Keratinocyte (primary cell): Measurements from ENCODE around the gene ZNF184.

Experiments used
- EZH2 ChIP-seq: IDR thresholded peaks from one replicate; pipeline ENCODE4 v1.6.1; 2012; ENCODE audit warnings: inconsistent platforms, mild to moderate bottlenecking, low read length, moderate library complexity
- TF ChIP-seq, protein P1 (sequence below), 3 experiments: IDR thresholded peaks in 1 of 3; conservative IDR thresholded peaks in 1 of 3; optimal IDR thresholded peaks in 1 of 3; 2 replicates in 2 of 3; 3 replicates in 1 of 3; pipeline versions ENCODE3 to v1.5.1; 2011; ENCODE audit warnings: low read length in 3 of 3, mild to moderate bottlenecking in 3 of 3, moderate library complexity in 2 of 3, control low read depth in 1 of 3, inconsistent platforms in 1 of 3; ENCODE audit not compliant: insufficient read depth in 2 of 3; ENCODE audit errors: extremely low read depth in 1 of 3

DNA sequence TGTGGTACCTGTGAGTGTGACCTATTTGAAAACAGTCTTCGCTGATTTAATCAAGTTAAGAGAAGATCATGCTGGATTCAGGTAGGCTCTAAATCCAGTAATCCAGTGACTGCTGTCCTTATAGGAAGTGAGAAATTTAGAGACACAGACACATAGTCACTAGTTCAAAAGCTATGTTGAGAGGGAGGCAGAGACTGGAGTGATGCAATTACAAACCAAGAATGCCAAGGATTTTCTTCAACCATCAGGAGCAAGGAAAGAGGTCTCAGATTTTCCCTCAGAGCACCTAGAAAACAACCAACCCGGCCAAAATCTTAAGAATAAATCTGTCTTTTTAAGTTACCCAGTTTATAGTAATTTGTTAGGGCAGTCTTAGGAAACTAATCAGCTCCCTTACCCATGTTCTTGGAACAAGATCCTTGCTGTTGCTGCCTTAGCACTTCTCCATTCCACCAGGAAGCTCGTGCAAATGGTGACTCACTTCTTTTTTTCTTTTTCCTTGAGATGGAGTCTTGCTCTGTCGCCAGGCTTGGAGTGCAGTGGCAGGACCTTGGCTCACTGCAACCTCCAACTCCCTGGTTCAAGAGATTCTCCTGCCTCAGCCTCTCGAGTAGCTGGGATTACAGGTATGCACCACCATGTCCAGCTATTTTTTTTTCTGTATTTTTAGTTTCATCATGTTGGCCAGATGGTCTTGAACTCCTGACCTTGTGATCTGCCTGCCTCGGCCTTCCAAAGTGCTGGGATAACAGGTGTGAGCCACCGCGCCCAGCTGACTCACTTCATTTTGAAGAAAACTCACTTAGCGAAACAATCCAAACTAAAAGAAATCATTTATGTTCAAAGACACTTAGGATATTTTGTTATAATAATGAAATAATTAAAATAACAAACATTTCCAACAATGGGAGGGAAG lies 34.4 kb upstream of the ZNF184 start:
- TF ChIP-seq, protein P1, sequence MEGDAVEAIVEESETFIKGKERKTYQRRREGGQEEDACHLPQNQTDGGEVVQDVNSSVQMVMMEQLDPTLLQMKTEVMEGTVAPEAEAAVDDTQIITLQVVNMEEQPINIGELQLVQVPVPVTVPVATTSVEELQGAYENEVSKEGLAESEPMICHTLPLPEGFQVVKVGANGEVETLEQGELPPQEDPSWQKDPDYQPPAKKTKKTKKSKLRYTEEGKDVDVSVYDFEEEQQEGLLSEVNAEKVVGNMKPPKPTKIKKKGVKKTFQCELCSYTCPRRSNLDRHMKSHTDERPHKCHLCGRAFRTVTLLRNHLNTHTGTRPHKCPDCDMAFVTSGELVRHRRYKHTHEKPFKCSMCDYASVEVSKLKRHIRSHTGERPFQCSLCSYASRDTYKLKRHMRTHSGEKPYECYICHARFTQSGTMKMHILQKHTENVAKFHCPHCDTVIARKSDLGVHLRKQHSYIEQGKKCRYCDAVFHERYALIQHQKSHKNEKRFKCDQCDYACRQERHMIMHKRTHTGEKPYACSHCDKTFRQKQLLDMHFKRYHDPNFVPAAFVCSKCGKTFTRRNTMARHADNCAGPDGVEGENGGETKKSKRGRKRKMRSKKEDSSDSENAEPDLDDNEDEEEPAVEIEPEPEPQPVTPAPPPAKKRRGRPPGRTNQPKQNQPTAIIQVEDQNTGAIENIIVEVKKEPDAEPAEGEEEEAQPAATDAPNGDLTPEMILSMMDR (optimal IDR thresholded peaks at IDR 0.05 in 1 of 3, IDR thresholded peaks at IDR 0.05 in 1 of 3, conservative IDR thresholded peaks at IDR 0.05 in 1 of 3; ENCODE audit: extremely low read depth in 1 of 3, insufficient read depth in 2 of 3, low read length in 3 of 3): no peak
- TF ChIP-seq EZH2: no peak
